A549 treated with AZD9567 at 1 μM for 4 hours (cell line): ENCODE data around the gene RNU1-3. TPM values are rescaled to one million over a fixed set of nuclear protein-coding genes. Genes with fewer than 3 reads are reported as not detected.

Experiments
- total RNA-seq: library from RNA; stranded (reverse); fragments of 200-300 nt; extraction: Qiagen RNA extraction; gene quantifications from 5 replicates; pipeline ENCODE4 v1.2.3, GENCODE V29; 2022; ENCODE audit not compliant: insufficient read depth

The RNU1-3 gene
- 4.3 TPM in 1 of 5 replicates, not detected in the others for total RNA-seq

DNA sequence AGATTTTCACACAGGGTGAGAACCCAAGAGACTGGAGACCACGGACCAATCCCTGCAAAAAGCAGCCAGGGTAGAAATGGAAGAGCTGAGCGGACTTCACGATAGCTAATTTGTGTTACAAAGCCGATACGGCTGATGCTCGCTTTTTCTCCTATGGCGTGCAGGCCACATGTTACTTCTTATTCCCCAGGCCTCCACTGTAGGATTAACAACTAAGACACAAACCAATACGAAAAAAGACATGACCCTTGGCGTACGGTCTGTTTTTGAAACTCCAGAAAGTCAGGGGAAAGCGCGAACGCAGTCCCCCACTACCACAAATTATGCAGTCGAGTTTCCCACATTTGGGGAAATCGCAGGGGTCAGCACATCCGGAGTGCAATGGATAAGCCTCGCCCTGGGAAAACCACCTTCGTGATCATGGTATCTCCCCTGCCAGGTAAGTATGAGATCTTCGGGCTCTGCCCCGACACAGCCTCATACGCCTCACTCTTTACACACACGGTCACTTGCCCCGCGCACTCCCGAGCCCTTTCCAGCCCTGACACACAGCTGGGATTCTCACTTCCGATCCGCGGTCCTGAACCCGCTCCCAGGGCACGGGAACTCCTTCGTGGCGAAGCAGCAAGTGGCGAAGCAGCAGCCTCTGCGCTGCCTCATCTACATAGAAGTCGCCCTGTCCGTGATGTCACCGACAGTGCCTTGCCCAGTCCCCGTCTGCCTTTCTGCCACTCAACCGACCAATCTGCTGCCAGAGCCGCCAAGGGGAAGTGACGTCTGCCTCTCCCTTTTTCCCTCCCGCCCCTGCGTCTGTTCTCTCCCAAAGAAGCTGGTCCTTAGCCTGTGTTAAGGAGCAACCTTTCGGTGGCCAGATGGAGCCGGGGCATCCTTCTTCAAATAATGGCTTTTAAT lies at the start of gene RNU1-3:
TSS of gene RNU1-3 (minus strand) at position 447 of the 912 bp plus-strand sequence.

Other genes with a start within 250 kb of the RNU1-3 start
- gene SPATA21, start 229.5 kb downstream of the RNU1-3 start, total RNA-seq: 0.08 to 0.11 TPM (median 0.09 TPM) in 3 of 5 replicates, not detected in the others
- gene NECAP2, start 226.2 kb downstream of the RNU1-3 start, total RNA-seq: 38.3 to 48.5 TPM (median 39.9 TPM) in 5 replicates
- gene RNU1-1, start 152.7 kb downstream of the RNU1-3 start, total RNA-seq: 4.3 TPM in 1 of 5 replicates, not detected in the others
- gene NBPF1, start 53.4 kb downstream of the RNU1-3 start, total RNA-seq: 13.8 to 26.3 TPM (median 23.6 TPM) in 5 replicates
- 4.3 TPM in 1 of 5 replicates, not detected in the others for gene RNU1-4, start 73.6 kb upstream of the RNU1-3 start, total RNA-seq
- gene RNU1-2, start 229.0 kb upstream of the RNU1-3 start, total RNA-seq: 4.3 TPM in 1 of 5 replicates, not detected in the others